Hepatocyte (in vitro differentiated cells): ENCODE measurements around the gene CLEC3B.

Experiments used
- EZH2 ChIP-seq: fragments of 200-600 bp; sonication (generic); IDR thresholded peaks from 2 replicates; pipeline ENCODE4 v1.6.1; 2016; ENCODE audit warnings: antibody characterized with exemption, mild to moderate bottlenecking, borderline replicate concordance
- EZH2phosphoT487 ChIP-seq: fragments of 200-600 bp; sonication (generic); IDR thresholded peaks from one replicate; pipeline ENCODE4 v1.6.1; 2018; ENCODE audit warnings: antibody characterized with exemption, mild to moderate bottlenecking, low read depth, moderate library complexity; ENCODE audit not compliant: unreplicated experiment, severe bottlenecking
- TF ChIP-seq, protein P1 (sequence below): fragments of 200-600 bp; sonication (generic); IDR thresholded peaks from 2 replicates; pipeline ENCODE4 v1.5.1; 2016; ENCODE audit warnings: antibody characterized with exemption, mild to moderate bottlenecking; ENCODE audit not compliant: poor library complexity

DNA sequence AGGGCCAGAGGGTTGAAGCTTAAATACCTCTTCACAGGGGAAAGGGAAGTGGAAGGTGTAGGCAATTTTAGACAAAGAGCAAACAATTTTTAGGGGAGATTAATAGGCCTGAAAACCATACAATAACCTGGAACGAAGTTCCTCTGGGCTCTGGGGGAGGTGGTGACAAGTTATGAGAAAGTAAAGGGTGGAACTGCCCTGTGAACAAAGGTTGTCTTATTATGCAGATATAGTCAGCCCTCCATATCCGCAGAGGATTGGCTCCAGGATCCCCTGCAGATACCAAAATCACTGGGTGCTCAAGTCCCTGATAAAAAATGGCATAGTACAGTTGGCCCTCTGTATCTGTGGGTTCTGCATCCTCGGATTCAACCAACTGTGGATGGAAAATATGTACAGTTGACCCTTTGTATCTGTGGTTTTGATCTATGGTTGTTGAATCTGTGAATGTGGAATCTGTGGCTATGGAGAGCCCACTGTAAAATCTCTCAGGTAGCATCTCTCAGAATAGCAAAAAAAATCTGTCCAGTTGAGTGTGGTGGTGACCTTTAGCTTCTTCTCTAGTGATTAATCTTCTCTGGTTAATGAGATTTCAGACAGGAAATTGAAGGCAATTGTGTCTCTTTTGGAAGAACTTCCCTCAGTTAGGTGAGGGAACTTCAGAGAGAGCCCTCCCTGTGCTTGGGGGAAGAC lies 40.2 kb downstream of the CLEC3B start:
- TF ChIP-seq, protein P1, sequence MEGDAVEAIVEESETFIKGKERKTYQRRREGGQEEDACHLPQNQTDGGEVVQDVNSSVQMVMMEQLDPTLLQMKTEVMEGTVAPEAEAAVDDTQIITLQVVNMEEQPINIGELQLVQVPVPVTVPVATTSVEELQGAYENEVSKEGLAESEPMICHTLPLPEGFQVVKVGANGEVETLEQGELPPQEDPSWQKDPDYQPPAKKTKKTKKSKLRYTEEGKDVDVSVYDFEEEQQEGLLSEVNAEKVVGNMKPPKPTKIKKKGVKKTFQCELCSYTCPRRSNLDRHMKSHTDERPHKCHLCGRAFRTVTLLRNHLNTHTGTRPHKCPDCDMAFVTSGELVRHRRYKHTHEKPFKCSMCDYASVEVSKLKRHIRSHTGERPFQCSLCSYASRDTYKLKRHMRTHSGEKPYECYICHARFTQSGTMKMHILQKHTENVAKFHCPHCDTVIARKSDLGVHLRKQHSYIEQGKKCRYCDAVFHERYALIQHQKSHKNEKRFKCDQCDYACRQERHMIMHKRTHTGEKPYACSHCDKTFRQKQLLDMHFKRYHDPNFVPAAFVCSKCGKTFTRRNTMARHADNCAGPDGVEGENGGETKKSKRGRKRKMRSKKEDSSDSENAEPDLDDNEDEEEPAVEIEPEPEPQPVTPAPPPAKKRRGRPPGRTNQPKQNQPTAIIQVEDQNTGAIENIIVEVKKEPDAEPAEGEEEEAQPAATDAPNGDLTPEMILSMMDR, result no peak
- TF ChIP-seq EZH2 (no peak), EZH2phosphoT487 (no peak)
